GM19025 (cell line): Measurements from ENCODE around the gene CERS1.

Experiments
- ATAC-seq: cut with Tn5 transposase; IDR thresholded peaks from one replicate; pipeline ENCODE4 v1.9.1; 2021; ENCODE audit warnings: mild to moderate bottlenecking, low read depth, moderate library complexity; ENCODE audit not compliant: unreplicated experiment

CERS1 gene

GRCh38 chr19:18876865-18877264 is 19.1 kb downstream of the CERS1 start:
- no peak for ATAC-seq

- ATAC-seq, result no peak
These were observed 20.2 kb downstream of the CERS1 start for GRCh38 chr19:18875726-18876125.

- ATAC-seq, result no peak
These were observed 24.4 kb downstream of the CERS1 start for GRCh38 chr19:18871543-18871942.

GRCh38 chr19:18870531-18871172 is 25.3 kb downstream of the CERS1 start:
- no peak for ATAC-seq

GRCh38 chr19:18869781-18870530 is 26.0 kb downstream of the CERS1 start:
- ATAC-seq, result no peak

- ATAC-seq, result no peak
These were observed 26.8 kb downstream of the CERS1 start for GRCh38 chr19:18869023-18869618.

GRCh38 chr19:18868380-18869022 is 27.5 kb downstream of the CERS1 start:
- no peak for ATAC-seq

- ATAC-seq, result no peak
These were observed 28.2 kb downstream of the CERS1 start for GRCh38 chr19:18867751-18868150.

- no peak for ATAC-seq
These were observed 28.8 kb downstream of the CERS1 start for GRCh38 chr19:18867199-18867598.

GRCh38 chr19:18866800-18867123 is 29.2 kb downstream of the CERS1 start:
- no peak for ATAC-seq

- ATAC-seq, result no peak
These were observed 29.8 kb downstream of the CERS1 start for GRCh38 chr19:18865973-18866799.

- no peak for ATAC-seq
These were observed 30.6 kb downstream of the CERS1 start for GRCh38 chr19:18865106-18865972.

- ATAC-seq, result no peak
These were observed 32.1 kb downstream of the CERS1 start for GRCh38 chr19:18863843-18864362.

GRCh38 chr19:18862976-18863842 is 32.7 kb downstream of the CERS1 start:
- no peak for ATAC-seq

- no peak for ATAC-seq
These were observed 34.0 kb downstream of the CERS1 start for GRCh38 chr19:18861917-18862316.

- ATAC-seq, result no peak
These were observed 34.7 kb downstream of the CERS1 start for GRCh38 chr19:18861235-18861634.

GRCh38 chr19:18860725-18861124 is 35.2 kb downstream of the CERS1 start:
- ATAC-seq, result no peak

GRCh38 chr19:18860302-18860700 is 35.7 kb downstream of the CERS1 start:
- no peak for ATAC-seq
